ENCODE results near the gene IWS1. TPM values are rescaled to one million over a fixed set of nuclear protein-coding genes. Genes with fewer than 3 reads are reported as not detected.
A peak's percentile ranks its signal among the peaks of the same experiment; 100 is the strongest.
"Not testable (repeated sequence)": the region's sequence is repeated elsewhere in the genome, so short reads cannot be mapped to it uniquely, and the experiment has no call there.

The IWS1 gene
- total and polyA plus RNA-seq, 4 donors: 36.0 to 53.5 (median 50.7) TPM

DNA sequence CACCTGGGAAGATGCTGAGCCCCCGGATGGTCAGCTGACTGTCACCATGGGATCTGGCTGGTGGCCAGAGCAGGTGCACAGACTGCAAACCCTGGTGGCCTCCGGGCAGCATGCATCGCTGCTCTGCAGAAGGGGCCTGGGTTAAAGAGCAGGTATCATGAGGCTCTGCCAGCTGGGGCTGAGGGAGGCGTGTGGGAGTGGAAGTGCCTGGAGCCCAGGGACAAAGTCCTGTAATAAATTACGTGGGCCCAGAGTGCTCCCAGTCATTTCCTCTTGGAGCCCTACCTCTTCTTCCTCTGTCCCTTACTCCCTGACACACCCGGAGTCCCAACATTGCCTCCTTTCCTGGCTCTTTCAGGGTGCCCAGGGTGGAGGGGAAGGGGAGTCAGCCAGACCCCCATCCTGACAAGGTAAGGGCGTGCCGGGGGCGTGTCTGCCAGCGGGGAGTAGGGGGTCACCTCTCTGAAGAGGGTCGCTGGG is 9.2 kb upstream of the IWS1 start, which contains the start of gene MYO7B:
Gene MYO7B, plus strand, starts transcription at position 262 of the 480 bp plus-strand sequence. CDS start 24,040 bp downstream, outside the sequence.
- Histone ChIP-seq H3K27ac (ENCODE audit: low read depth, low read length) (no peak within 1 kb of the TSS), H3K9me3 (ENCODE audit: control insufficient read depth, insufficient read depth, low read length) (no peaks in the 10 kb centered on the region), H3K27me3 (ENCODE audit: control insufficient read depth, insufficient read depth, low read length) (peaks cover 4% of the 10 kb centered on the region), H3K36me3 (ENCODE audit: control insufficient read depth, insufficient read depth, low read length) (no peaks in the 10 kb centered on the region), H3K4me1 (ENCODE audit: control insufficient read depth, insufficient read depth, low read length) (no peaks in the 10 kb centered on the region), H3K4me3 (ENCODE audit: low read depth, low read length) (no peak within 1 kb of the TSS)
- 78% methylated on average over 9 of the region's 11 CpGs for WGBS (ENCODE audit: insufficient coverage)
- no peak for DNase-seq (ENCODE audit: low read depth in 4 of 6, low spot score in 6 of 6)

- 91% methylated on average over 6 of the region's 8 CpGs for WGBS (ENCODE audit: insufficient coverage)
- H3K27ac ChIP-seq (ENCODE audit: low read depth, low read length): no peak overlapping the region
- H3K27me3 ChIP-seq (ENCODE audit: control insufficient read depth, insufficient read depth, low read length): peaks cover 4% of the 10 kb centered on the region
- H3K4me1 ChIP-seq (ENCODE audit: control insufficient read depth, insufficient read depth, low read length): no peaks in the 10 kb centered on the region
- H3K9me3 ChIP-seq (ENCODE audit: control insufficient read depth, insufficient read depth, low read length): no peaks in the 10 kb centered on the region
- DNase-seq (ENCODE audit: low read depth in 4 of 6, low spot score in 6 of 6): no peak
- H3K4me3 ChIP-seq (ENCODE audit: low read depth, low read length): no peak overlapping the region
- no peaks in the 10 kb centered on the region for H3K36me3 ChIP-seq (ENCODE audit: control insufficient read depth, insufficient read depth, low read length)
Measured at GRCh38 chr2:127532296-127532695, 6.0 kb upstream of the IWS1 start.

DNA sequence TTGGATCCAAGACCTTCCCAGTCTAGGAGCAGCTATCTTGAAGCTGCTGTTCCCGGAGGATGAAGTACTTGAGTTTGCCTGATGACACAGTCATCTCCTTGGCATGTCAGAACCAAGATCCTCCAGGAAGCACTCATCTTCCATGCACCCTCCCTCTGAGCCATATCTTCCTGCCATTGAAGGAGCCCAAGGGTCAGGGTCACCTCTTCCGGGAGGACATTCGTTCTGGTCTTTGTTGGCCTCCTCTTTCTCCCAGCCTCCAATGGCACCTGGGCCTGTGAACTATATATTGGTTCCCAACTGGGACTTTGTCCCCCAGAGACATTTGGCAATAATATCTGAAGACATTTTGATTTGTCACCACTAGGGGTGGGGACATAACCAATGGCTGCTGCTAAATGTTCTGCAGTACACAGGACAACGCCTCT is 4.9 kb upstream of the IWS1 start:
- Histone ChIP-seq H3K4me3 (ENCODE audit: low read depth, low read length) (no peak overlapping the region), H3K4me1 (ENCODE audit: control insufficient read depth, insufficient read depth, low read length) (no peaks in the 10 kb centered on the region), H3K36me3 (ENCODE audit: control insufficient read depth, insufficient read depth, low read length) (no peaks in the 10 kb centered on the region), H3K27ac (ENCODE audit: low read depth, low read length) (no peak overlapping the region), H3K27me3 (ENCODE audit: control insufficient read depth, insufficient read depth, low read length) (peaks cover 4% of the 10 kb centered on the region), H3K9me3 (ENCODE audit: control insufficient read depth, insufficient read depth, low read length) (no peaks in the 10 kb centered on the region)
- 67% methylated on average over 4 of the region's 4 CpGs for WGBS (ENCODE audit: insufficient coverage)
- no peak for DNase-seq (ENCODE audit: low read depth in 4 of 6, low spot score in 6 of 6)

DNA sequence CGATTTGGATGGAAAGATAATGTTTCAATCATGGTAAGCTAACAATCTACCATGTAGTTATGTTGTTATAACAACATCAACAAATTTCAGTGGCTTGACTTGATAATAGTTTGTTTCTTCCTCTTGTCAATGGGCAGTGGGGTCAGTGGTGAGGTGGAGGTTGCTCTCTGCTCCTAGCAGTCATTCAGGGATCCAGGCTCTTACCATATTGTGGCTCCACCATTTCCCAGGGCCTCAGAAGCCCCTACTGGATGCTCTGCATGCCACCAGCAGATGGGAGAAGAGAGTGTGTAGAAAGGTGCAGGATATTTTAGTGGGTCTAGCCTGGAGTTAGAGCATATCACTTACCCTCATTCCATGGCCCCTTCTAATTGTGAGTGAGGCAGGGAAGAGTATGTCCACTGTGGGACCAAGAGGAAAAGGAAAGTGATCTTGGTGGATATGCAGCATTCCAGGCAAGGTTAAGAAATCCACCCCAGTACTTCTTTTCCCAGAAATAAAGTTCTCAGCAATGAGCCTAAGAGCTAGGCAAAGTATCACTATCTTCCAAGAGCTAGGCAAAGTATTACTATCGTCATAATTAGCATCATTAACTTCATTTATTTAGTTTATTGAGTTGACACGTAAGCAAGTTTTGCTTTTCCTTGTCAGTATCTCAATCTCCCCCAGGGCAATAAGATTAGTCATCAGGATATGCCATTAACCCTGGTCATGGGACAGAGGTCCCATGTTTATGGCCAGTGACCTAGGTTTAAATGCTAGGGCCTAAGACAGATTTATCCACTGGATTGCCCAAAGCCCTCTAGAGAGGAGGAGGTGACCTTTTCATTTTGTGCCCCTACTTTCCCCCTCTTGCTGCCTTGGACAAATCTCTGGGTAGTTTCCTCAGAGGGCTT is 4.2 kb upstream of the IWS1 start:
- no CpG with 5 or more reads among the region's 3 CpGs for WGBS (ENCODE audit: insufficient coverage)
- DNase-seq (ENCODE audit: low read depth in 4 of 6, low spot score in 6 of 6): no peak
- Histone ChIP-seq H3K4me3 (ENCODE audit: low read depth, low read length) (no peak overlapping the region), H3K9me3 (ENCODE audit: control insufficient read depth, insufficient read depth, low read length) (no peaks in the 10 kb centered on the region), H3K27ac (ENCODE audit: low read depth, low read length) (no peak overlapping the region), H3K36me3 (ENCODE audit: control insufficient read depth, insufficient read depth, low read length) (no peaks in the 10 kb centered on the region), H3K27me3 (ENCODE audit: control insufficient read depth, insufficient read depth, low read length) (peaks cover 4% of the 10 kb centered on the region), H3K4me1 (ENCODE audit: control insufficient read depth, insufficient read depth, low read length) (peaks cover under 1% of the 10 kb centered on the region)

- not testable (repeated sequence) for H3K4me3 ChIP-seq (ENCODE audit: low read depth, low read length); H3K9me3 ChIP-seq (ENCODE audit: control insufficient read depth, insufficient read depth, low read length); H3K27me3 ChIP-seq (ENCODE audit: control insufficient read depth, insufficient read depth, low read length); H3K27ac ChIP-seq (ENCODE audit: low read depth, low read length); DNase-seq (ENCODE audit: low read depth in 4 of 6, low spot score in 6 of 6); H3K36me3 ChIP-seq (ENCODE audit: control insufficient read depth, insufficient read depth, low read length)
- H3K4me1 ChIP-seq (ENCODE audit: control insufficient read depth, insufficient read depth, low read length): peaks cover 11% of the 10 kb centered on the region
- WGBS (ENCODE audit: insufficient coverage): no CpG with 5 or more reads among the region's 2 CpGs
Measured at GRCh38 chr2:127529416-127529815, 3.1 kb upstream of the IWS1 start.

- peaks cover 4% of the 10 kb centered on the region for H3K27me3 ChIP-seq (ENCODE audit: control insufficient read depth, insufficient read depth, low read length)
- no peaks in the 10 kb centered on the region for H3K36me3 ChIP-seq (ENCODE audit: control insufficient read depth, insufficient read depth, low read length)
- no peaks in the 10 kb centered on the region for H3K9me3 ChIP-seq (ENCODE audit: control insufficient read depth, insufficient read depth, low read length)
- H3K27ac ChIP-seq (ENCODE audit: low read depth, low read length): no peak overlapping the region
- peaks cover 13% of the 10 kb centered on the region for H3K4me1 ChIP-seq (ENCODE audit: control insufficient read depth, insufficient read depth, low read length)
- 56% methylated on average over 3 of the region's 4 CpGs for whole genome bisulfite sequencing (ENCODE audit: insufficient coverage)
- DNase-seq (ENCODE audit: low read depth in 4 of 6, low spot score in 6 of 6): no peak
- no peak overlapping the region for H3K4me3 ChIP-seq (ENCODE audit: low read depth, low read length)
Measured at GRCh38 chr2:127528487-127528886, 2.2 kb upstream of the IWS1 start.

GRCh38 chr2:127527001-127527804 is 914 bp upstream of the IWS1 start:
- H3K4me3 ChIP-seq (ENCODE audit: low read depth, low read length): peak overlapping the region; percentile 69
- no peaks in the 10 kb centered on the region for H3K27me3 ChIP-seq (ENCODE audit: control insufficient read depth, insufficient read depth, low read length)
- H3K27ac ChIP-seq (ENCODE audit: low read depth, low read length): peak overlapping the region; percentile 96
- DNase-seq (ENCODE audit: low read depth in 4 of 6, low spot score in 6 of 6): peak in 2 of 6 donors; percentile 12 to 70
- peaks cover 3% of the 10 kb centered on the region for H3K36me3 ChIP-seq (ENCODE audit: control insufficient read depth, insufficient read depth, low read length)
- H3K9me3 ChIP-seq (ENCODE audit: control insufficient read depth, insufficient read depth, low read length): no peaks in the 10 kb centered on the region
- H3K4me1 ChIP-seq (ENCODE audit: control insufficient read depth, insufficient read depth, low read length): peaks cover 13% of the 10 kb centered on the region
- WGBS (ENCODE audit: insufficient coverage): 9% methylated on average over 7 of the region's 13 CpGs

GRCh38 chr2:127525691-127526131 is 578 bp downstream of the IWS1 start:
- Histone ChIP-seq H3K36me3 (ENCODE audit: control insufficient read depth, insufficient read depth, low read length) (peaks cover 3% of the 10 kb centered on the region), H3K27ac (ENCODE audit: low read depth, low read length) (peak overlapping the region; percentile 96), H3K27me3 (ENCODE audit: control insufficient read depth, insufficient read depth, low read length) (no peaks in the 10 kb centered on the region), H3K4me3 (ENCODE audit: low read depth, low read length) (peak overlapping the region; percentile 69), H3K4me1 (ENCODE audit: control insufficient read depth, insufficient read depth, low read length) (peaks cover 13% of the 10 kb centered on the region), H3K9me3 (ENCODE audit: control insufficient read depth, insufficient read depth, low read length) (no peaks in the 10 kb centered on the region)
- WGBS (ENCODE audit: insufficient coverage): 0% methylated on average over 19 of the region's 19 CpGs
- DNase-seq (ENCODE audit: low read depth in 4 of 6, low spot score in 6 of 6): peak in 4 of 6 donors; percentile 6 to 44 (median 24)

- not testable (repeated sequence) for DNase-seq (ENCODE audit: low read depth in 4 of 6, low spot score in 6 of 6); H3K27ac ChIP-seq (ENCODE audit: low read depth, low read length); H3K4me3 ChIP-seq (ENCODE audit: low read depth, low read length); H3K36me3 ChIP-seq (ENCODE audit: control insufficient read depth, insufficient read depth, low read length); H3K27me3 ChIP-seq (ENCODE audit: control insufficient read depth, insufficient read depth, low read length); H3K9me3 ChIP-seq (ENCODE audit: control insufficient read depth, insufficient read depth, low read length)
- peaks cover 13% of the 10 kb centered on the region for H3K4me1 ChIP-seq (ENCODE audit: control insufficient read depth, insufficient read depth, low read length)
- WGBS (ENCODE audit: insufficient coverage): no CpG with 5 or more reads among the region's 7 CpGs
Measured at GRCh38 chr2:127524198-127524834, 2.0 kb downstream of the IWS1 start.
